Measurements from ENCODE around the gene BCL11B.

DNA sequence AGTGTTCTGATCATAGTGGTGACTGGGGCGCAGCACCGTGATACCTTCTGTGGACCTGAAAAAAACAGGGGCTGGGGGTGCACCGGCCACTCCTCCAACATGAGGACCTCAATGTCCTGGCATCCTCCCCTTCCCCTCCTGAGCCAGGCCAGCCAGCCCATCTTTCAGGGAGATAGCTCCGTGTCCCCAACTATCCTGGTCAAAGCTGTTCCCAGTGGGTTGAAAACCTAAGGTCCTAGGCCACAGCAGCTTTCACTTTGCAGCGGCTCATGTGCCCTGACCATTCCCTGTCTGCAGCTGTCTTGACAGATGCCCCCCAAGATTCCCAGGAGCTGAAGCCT lies 75.7 kb downstream of the BCL11B start:
- TF ChIP-seq, protein P1, sequence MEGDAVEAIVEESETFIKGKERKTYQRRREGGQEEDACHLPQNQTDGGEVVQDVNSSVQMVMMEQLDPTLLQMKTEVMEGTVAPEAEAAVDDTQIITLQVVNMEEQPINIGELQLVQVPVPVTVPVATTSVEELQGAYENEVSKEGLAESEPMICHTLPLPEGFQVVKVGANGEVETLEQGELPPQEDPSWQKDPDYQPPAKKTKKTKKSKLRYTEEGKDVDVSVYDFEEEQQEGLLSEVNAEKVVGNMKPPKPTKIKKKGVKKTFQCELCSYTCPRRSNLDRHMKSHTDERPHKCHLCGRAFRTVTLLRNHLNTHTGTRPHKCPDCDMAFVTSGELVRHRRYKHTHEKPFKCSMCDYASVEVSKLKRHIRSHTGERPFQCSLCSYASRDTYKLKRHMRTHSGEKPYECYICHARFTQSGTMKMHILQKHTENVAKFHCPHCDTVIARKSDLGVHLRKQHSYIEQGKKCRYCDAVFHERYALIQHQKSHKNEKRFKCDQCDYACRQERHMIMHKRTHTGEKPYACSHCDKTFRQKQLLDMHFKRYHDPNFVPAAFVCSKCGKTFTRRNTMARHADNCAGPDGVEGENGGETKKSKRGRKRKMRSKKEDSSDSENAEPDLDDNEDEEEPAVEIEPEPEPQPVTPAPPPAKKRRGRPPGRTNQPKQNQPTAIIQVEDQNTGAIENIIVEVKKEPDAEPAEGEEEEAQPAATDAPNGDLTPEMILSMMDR (IDR thresholded peaks at IDR 0.05; ENCODE audit: control extremely low read depth in 1 of 3, insufficient read depth in 1 of 3, low read depth in 1 of 3, low read length in 3 of 3) = no peak
- TF ChIP-seq TAF1 (IDR thresholded peaks at IDR 0.05; ENCODE audit: low read depth, low read length) = no peak
- TF ChIP-seq, protein P2, sequence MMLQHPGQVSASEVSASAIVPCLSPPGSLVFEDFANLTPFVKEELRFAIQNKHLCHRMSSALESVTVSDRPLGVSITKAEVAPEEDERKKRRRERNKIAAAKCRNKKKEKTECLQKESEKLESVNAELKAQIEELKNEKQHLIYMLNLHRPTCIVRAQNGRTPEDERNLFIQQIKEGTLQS (IDR thresholded peaks at IDR 0.05; ENCODE audit: insufficient read depth, low read depth, low read length) = no peak
- no peak for TF ChIP-seq PHF8 (conservative IDR thresholded peaks at IDR 0.05; ENCODE audit: low read depth, low read length)
- TF ChIP-seq, protein P3, sequence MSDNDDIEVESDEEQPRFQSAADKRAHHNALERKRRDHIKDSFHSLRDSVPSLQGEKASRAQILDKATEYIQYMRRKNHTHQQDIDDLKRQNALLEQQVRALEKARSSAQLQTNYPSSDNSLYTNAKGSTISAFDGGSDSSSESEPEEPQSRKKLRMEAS (IDR thresholded peaks at IDR 0.05) = no peak
- TF ChIP-seq POLR2AphosphoS5 (IDR thresholded peaks at IDR 0.05; ENCODE audit: low read depth, low read length) = no peak
- TF ChIP-seq, protein P4, sequence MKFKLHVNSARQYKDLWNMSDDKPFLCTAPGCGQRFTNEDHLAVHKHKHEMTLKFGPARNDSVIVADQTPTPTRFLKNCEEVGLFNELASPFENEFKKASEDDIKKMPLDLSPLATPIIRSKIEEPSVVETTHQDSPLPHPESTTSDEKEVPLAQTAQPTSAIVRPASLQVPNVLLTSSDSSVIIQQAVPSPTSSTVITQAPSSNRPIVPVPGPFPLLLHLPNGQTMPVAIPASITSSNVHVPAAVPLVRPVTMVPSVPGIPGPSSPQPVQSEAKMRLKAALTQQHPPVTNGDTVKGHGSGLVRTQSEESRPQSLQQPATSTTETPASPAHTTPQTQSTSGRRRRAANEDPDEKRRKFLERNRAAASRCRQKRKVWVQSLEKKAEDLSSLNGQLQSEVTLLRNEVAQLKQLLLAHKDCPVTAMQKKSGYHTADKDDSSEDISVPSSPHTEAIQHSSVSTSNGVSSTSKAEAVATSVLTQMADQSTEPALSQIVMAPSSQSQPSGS (IDR thresholded peaks at IDR 0.05; ENCODE audit: low read length) = no peak
- TF ChIP-seq, protein P5, sequence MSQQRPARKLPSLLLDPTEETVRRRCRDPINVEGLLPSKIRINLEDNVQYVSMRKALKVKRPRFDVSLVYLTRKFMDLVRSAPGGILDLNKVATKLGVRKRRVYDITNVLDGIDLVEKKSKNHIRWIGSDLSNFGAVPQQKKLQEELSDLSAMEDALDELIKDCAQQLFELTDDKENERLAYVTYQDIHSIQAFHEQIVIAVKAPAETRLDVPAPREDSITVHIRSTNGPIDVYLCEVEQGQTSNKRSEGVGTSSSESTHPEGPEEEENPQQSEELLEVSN (IDR thresholded peaks at IDR 0.05) = no peak
- TF ChIP-seq POLR2A (IDR thresholded peaks at IDR 0.05; ENCODE audit: control extremely low read depth in 1 of 2, low read depth in 2 of 2, low read length in 2 of 2) = no peak
- TF ChIP-seq KDM5A (IDR thresholded peaks at IDR 0.05; ENCODE audit: low read length) = no peak
- TF ChIP-seq NRF1 (IDR thresholded peaks at IDR 0.05; ENCODE audit: low read depth, low read length) = no peak
- no peak for TF ChIP-seq TEAD4 (IDR thresholded peaks at IDR 0.05; ENCODE audit: low read depth, low read length)

All from H1 (cell line).